SJSA1 (cell line): ENCODE data around the gene RAB11FIP3. TPM values are rescaled to one million over a fixed set of nuclear protein-coding genes. Genes with fewer than 3 reads are reported as not detected.

Experiments used
- DNase-seq, 2 experiments: peaks; one replicate each; pipeline ENCODE4 v3.0.0-alpha.2; 2015 to 2020; ENCODE audit warnings: low spot score in 2 of 2, low read depth in 1 of 2
- H3K27ac ChIP-seq: fragments of 250-450 bp; sonication (Bioruptor Pico); 2 replicates; pipeline ENCODE4 v1.5.1; 2020; ENCODE audit warnings: mild to moderate bottlenecking, moderate library complexity
- H3K27me3 ChIP-seq: fragments of 250-450 bp; sonication (Bioruptor Pico); replicated peaks from 2 replicates; pipeline ENCODE4 v1.5.1; 2020; ENCODE audit warnings: mild to moderate bottlenecking, moderate library complexity
- H3K36me3 ChIP-seq: fragments of 250-450 bp; sonication (Bioruptor Pico); 2 replicates; pipeline ENCODE4 v1.5.1; 2020; ENCODE audit warnings: mild to moderate bottlenecking
- H3K4me1 ChIP-seq: fragments of 250-450 bp; sonication (Bioruptor Pico); replicated peaks from 2 replicates; pipeline ENCODE4 v1.6.1; 2021; ENCODE audit warnings: mild to moderate bottlenecking
- H3K4me3 ChIP-seq: fragments of 250-450 bp; sonication (Bioruptor Pico); 2 replicates; pipeline ENCODE4 v1.5.1; 2020; ENCODE audit warnings: mild to moderate bottlenecking
- H3K9me3 ChIP-seq: fragments of 250-450 bp; sonication (Bioruptor Pico); replicated peaks from 2 replicates; pipeline ENCODE4 v1.5.1; 2020; ENCODE audit warnings: mild to moderate bottlenecking
- total RNA-seq: library from RNA; depleted of rRNA; stranded (reverse); fragments of >200 nt; shearing (Covaris generic); gene quantifications from 2 replicates; pipeline ENCODE4 v1.2.3, GENCODE V29; 2014

RAB11FIP3 gene
- total RNA-seq, 1 experiment from 2014 or later: 21.1 TPM

DNA sequence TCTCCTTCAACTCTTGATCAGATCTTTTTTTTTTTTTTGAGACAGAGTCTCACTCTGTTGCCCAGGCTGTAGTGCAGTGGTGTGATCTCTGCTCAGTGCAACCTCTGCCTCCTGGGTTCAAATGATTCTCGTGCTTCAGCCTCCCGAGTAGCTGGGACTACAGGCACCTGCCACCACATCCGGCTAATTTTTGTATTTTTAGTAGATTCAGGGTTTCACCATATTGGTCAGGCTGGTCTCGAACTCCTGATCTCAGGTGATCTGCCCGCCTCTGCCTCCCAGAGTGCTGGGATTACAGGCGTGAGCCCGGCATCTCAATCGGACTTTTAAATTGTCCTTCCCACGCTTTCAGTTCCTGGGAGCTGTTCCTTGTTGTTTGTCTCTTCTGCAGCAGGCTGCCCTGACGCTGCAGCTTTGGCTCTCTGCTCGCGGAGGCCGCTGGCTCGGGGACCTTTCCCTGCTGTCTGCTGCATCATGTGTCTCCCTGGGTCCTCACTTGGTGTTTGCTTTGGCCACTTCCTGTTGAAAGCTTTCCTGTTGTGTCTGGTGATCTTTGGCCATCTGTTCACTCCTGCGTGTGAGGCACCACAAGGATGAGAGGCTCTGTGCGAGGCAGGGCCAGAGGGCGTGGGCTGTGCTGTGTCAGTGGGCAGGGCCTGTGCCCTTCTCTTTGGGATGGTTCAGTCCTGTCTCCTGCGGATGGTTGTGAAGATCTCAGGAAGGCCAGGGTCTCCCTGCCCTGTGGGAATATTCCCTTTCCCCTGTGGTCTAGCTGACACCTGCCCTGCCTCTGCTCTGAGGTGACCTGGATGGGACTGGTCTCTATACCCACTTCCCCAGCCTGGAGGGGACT is 83.7 kb downstream of the RAB11FIP3 start:
- Histone ChIP-seq H3K27me3 (no peaks in the 10 kb centered on the region), H3K4me3 (no peak overlapping the region), H3K4me1 (no peaks in the 10 kb centered on the region), H3K27ac (no peak overlapping the region), H3K9me3 (no peaks in the 10 kb centered on the region), H3K36me3 (no peaks in the 10 kb centered on the region)
- DNase-seq: no peak

DNA sequence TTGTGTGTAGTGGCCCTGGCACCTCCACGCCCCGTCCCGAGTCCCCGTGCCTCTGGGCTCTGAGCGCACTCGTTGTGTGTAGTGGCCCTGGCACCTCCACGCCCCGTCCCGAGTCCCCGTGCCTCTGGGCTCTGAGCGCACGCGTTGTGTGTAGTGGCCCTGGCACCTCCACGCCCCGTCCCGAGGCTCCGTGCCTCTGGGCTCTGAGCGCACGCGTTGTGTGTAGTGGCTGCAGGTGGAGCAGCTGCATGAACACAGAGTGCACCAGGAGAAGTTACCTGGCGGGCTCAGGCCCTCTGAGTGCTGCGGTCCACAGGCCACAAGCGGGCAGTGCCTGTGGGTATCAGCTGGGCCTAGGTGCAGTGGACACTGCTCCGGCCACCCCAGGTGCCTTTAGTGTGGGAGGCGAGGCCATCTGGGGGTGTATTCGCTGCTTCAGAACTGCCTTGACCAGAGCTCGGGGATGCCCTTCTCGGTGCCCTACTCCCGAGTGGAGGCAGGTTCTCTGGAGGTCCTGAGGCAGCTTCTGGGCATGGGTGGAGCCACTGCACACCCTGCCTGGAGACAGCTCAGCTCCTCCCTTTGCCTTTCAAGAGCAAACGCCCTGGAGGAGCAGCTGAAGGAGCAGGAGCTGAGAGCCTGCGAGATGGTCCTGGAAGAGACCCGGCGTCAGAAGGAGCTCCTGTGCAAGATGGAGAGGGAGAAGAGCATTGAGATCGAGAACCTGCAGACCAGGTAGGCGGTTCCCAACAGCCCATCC is 84.8 kb downstream of the RAB11FIP3 start:
- Histone ChIP-seq H3K9me3 (no peaks in the 10 kb centered on the region), H3K27me3 (no peaks in the 10 kb centered on the region), H3K4me3 (no peak overlapping the region), H3K27ac (no peak overlapping the region), H3K4me1 (no peaks in the 10 kb centered on the region), H3K36me3 (no peaks in the 10 kb centered on the region)
- DNase-seq: no peak

DNA sequence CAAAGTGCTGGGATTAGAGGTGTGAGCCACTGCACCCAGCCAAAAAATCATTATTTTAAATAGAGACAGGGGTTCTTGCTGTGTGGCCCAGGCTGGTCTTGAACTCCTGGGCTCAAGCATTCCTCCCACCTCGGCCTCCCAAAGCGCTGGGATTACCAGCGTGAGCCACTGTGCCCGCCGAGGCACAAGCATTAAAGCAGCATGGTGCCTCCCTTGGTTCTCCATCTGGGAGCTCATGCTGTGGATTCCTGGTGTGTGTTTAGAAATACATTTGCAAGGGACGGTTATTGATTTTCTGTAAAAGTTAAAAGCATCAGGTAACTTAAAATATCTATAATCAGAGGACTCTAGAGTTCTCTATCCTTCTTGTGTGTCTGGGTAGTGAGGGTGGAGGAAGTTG is 87.4 kb downstream of the RAB11FIP3 start:
- Histone ChIP-seq H3K27ac (no peak overlapping the region), H3K27me3 (no peaks in the 10 kb centered on the region), H3K36me3 (peaks cover 9% of the 10 kb centered on the region; the same call in 1 of the 2 replicates), H3K4me1 (no peaks in the 10 kb centered on the region), H3K4me3 (no peak overlapping the region), H3K9me3 (no peaks in the 10 kb centered on the region)
- no peak for DNase-seq

GRCh38 chr16:513950-514349 is 88.5 kb downstream of the RAB11FIP3 start:
- no peaks in the 10 kb centered on the region for H3K27me3 ChIP-seq
- DNase-seq: no peak
- peaks cover 11% of the 10 kb centered on the region; the same call in 1 of the 2 replicates for H3K36me3 ChIP-seq
- no peak overlapping the region for H3K4me3 ChIP-seq
- no peak overlapping the region for H3K27ac ChIP-seq
- no peaks in the 10 kb centered on the region for H3K4me1 ChIP-seq
- H3K9me3 ChIP-seq: no peaks in the 10 kb centered on the region

- no peak overlapping the region for H3K4me3 ChIP-seq
- H3K27ac ChIP-seq: no peak overlapping the region
- H3K36me3 ChIP-seq: peaks cover 25% of the 10 kb centered on the region
- DNase-seq: no peak
- H3K27me3 ChIP-seq: no peaks in the 10 kb centered on the region
- no peaks in the 10 kb centered on the region for H3K4me1 ChIP-seq
- no peaks in the 10 kb centered on the region for H3K9me3 ChIP-seq
Measured at GRCh38 chr16:515175-515938, 89.9 kb downstream of the RAB11FIP3 start.

- H3K9me3 ChIP-seq: no peaks in the 10 kb centered on the region
- DNase-seq: no peak
- H3K27ac ChIP-seq: no peak overlapping the region
- no peaks in the 10 kb centered on the region for H3K27me3 ChIP-seq
- H3K4me3 ChIP-seq: no peak overlapping the region
- H3K36me3 ChIP-seq: peaks cover 31% of the 10 kb centered on the region
- no peaks in the 10 kb centered on the region for H3K4me1 ChIP-seq
Measured at GRCh38 chr16:515939-516226, 90.4 kb downstream of the RAB11FIP3 start.

- DNase-seq: no peak
- H3K4me3 ChIP-seq: no peak overlapping the region
- no peak overlapping the region for H3K27ac ChIP-seq
- H3K27me3 ChIP-seq: no peaks in the 10 kb centered on the region
- no peaks in the 10 kb centered on the region for H3K4me1 ChIP-seq
- H3K9me3 ChIP-seq: no peaks in the 10 kb centered on the region
- H3K36me3 ChIP-seq: peaks cover 35% of the 10 kb centered on the region
Measured at GRCh38 chr16:516301-516700, 90.9 kb downstream of the RAB11FIP3 start.

DNA sequence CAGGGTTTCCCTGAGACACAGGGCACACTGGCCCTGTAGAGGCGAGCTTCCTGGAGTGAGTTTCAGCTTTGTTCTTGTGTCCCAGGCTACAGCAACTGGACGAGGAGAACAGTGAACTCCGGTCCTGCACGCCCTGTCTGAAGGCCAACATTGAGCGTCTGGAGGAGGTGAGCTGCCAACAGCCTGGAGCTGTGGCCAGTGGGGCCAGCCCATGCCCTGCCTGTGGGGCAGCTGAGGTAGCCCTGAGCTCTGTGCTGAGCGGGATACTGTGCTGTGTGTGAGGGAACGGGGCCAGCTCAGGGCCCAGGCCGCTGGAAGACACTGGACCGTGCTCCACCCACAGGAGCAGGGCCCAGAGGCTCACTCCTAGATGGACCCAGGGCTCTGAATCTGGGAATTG is 93.4 kb downstream of the RAB11FIP3 start:
- DNase-seq: no peak
- H3K27me3 ChIP-seq: no peaks in the 10 kb centered on the region
- H3K9me3 ChIP-seq: no peaks in the 10 kb centered on the region
- H3K4me1 ChIP-seq: no peaks in the 10 kb centered on the region
- peaks cover 35% of the 10 kb centered on the region for H3K36me3 ChIP-seq
- H3K4me3 ChIP-seq: no peak overlapping the region
- H3K27ac ChIP-seq: no peak overlapping the region

DNA sequence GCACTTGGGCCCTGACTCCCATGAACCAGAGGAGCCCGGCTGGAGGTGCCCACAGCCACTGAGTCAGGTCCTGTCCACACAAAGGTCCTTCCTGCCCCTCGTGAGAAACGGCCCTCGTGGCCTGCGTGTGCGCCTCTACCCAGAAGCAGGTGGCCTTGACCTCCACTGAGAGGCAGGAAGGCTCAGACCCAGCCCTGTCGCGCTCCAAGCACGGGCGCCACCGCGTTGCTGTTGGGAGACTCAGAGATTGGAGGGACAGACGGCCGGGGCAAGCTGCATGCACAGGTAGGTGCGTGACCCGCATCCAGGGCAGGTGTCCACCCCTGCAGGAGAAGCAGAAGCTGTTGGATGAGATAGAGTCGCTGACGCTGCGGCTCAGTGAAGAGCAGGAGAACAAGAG is 94.0 kb downstream of the RAB11FIP3 start:
- Histone ChIP-seq H3K9me3 (no peaks in the 10 kb centered on the region), H3K36me3 (peaks cover 39% of the 10 kb centered on the region), H3K27ac (no peak overlapping the region), H3K27me3 (no peaks in the 10 kb centered on the region), H3K4me1 (no peaks in the 10 kb centered on the region), H3K4me3 (no peak overlapping the region)
- DNase-seq: no peak

GRCh38 chr16:519841-520687 is 94.6 kb downstream of the RAB11FIP3 start:
- H3K4me3 ChIP-seq: no peak overlapping the region
- no peak overlapping the region for H3K27ac ChIP-seq
- peaks cover 3% of the 10 kb centered on the region for H3K4me1 ChIP-seq
- no peaks in the 10 kb centered on the region for H3K9me3 ChIP-seq
- no peak for DNase-seq
- H3K36me3 ChIP-seq: peaks cover 42% of the 10 kb centered on the region
- H3K27me3 ChIP-seq: no peaks in the 10 kb centered on the region

DNA sequence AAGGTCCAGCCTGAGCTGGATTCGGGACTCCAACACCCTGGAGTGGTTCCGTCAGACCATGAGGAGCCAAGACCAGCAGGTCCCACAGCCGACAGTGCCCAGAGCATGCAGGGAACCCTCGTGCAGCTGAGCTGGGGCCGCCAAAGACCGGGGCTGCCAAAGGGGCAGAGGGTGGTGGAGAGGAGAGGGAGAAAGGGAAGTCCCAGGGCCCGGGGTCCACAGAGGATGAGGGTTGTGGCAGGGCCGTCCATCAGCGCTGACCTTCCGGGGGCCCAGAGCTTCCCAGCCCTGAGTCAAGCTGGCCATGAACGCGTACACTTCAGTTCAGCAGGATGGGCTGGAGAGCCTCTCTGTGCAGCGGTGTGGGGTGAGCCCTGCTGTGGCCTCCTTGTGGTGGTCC is 95.4 kb downstream of the RAB11FIP3 start:
- Histone ChIP-seq H3K27ac (no peak overlapping the region), H3K36me3 (peaks cover 43% of the 10 kb centered on the region), H3K27me3 (no peaks in the 10 kb centered on the region), H3K4me1 (peaks cover 11% of the 10 kb centered on the region), H3K9me3 (no peaks in the 10 kb centered on the region), H3K4me3 (no peak overlapping the region)
- DNase-seq: no peak

- Histone ChIP-seq H3K27ac (no peak overlapping the region), H3K9me3 (no peaks in the 10 kb centered on the region), H3K36me3 (peaks cover 40% of the 10 kb centered on the region), H3K27me3 (no peaks in the 10 kb centered on the region), H3K4me3 (no peak overlapping the region), H3K4me1 (peaks cover 18% of the 10 kb centered on the region)
- no peak for DNase-seq
Measured at GRCh38 chr16:521381-522210, 96.1 kb downstream of the RAB11FIP3 start.
